ENCODE data around the gene CPLANE2.

The CPLANE2 gene

GRCh38 chr1:16181887-16182719, 54.9 kb downstream of the CPLANE2 start:
- Histone ChIP-seq H3K27me3 (ENCODE audit: insufficient read depth, poor library complexity, severe bottlenecking) (no peaks in the 10 kb centered on the region), H3K4me3 (replicated peaks; ENCODE audit: insufficient read depth, low read length) (no peak overlapping the region), H3K27ac (replicated peaks) (no peak overlapping the region)
- TF ChIP-seq POLR2AphosphoS5 (IDR thresholded peaks at IDR 0.05; ENCODE audit: low read depth): no peak
- no peak for TF ChIP-seq GABPA (IDR thresholded peaks at IDR 0.05; ENCODE audit: low read depth)
- no peak for TF ChIP-seq CTCF (IDR thresholded peaks at IDR 0.05; ENCODE audit: insufficient read depth, low read length)
- no peak for TF ChIP-seq REST (IDR thresholded peaks at IDR 0.05; ENCODE audit: insufficient replicate concordance, low read depth)
- TF ChIP-seq SPI1 (IDR thresholded peaks at IDR 0.05; ENCODE audit: borderline replicate concordance, low read depth): no peak
- no peak for DNase-seq (ENCODE audit: low read depth in 1 of 2, low spot score in 1 of 2)
